H1 (cell line): ENCODE data around the gene MRPS16. TPM values are rescaled to one million over a fixed set of nuclear protein-coding genes. Genes with fewer than 3 reads are reported as not detected.

ENCODE experiments used
- CTCF ChIA-PET: fragments of 300-600 bp; sonication (Branson Sonifier 250); formaldehyde crosslinking; loops from one replicate; lab custom pipeline; 2021; ENCODE audit not compliant: partially characterized antibody; lab: Charles Lee
- POLR2A ChIA-PET: fragments of 300-600 bp; sonication (Branson Sonifier 250); formaldehyde crosslinking; loops from one replicate; lab custom pipeline; 2021; ENCODE audit warnings: inconsistent platforms; ENCODE audit not compliant: partially characterized antibody; lab: Charles Lee
- DNase-seq, 2 experiments: peaks; one replicate each; pipeline versions ENCODE4 v3.0.0 to v3.0.0-alpha.2; 2010 to 2022; ENCODE audit warnings: low spot score in 2 of 2, low read depth in 1 of 2, mixed read lengths in 1 of 2
- FAIRE-seq: peaks from 2 replicates; lab custom pipeline; 2011; peaks lifted over from hg19 to GRCh38; lab: Jason Lieb, UNC
- H2AFZ ChIP-seq: 2 replicates; pipeline ENCODE4 v1.8.1; 2012; ENCODE audit warnings: low read length, inconsistent platforms
- H2AK5ac ChIP-seq: 2 replicates; pipeline ENCODE4 v1.6.1; 2013; ENCODE audit warnings: low read depth, low read length
- H2BK120ac ChIP-seq: replicated peaks from 2 replicates; pipeline ENCODE3; 2013; ENCODE audit warnings: low read depth, low read length, inconsistent platforms
- H2BK12ac ChIP-seq: 2 replicates; pipeline ENCODE4 v1.6.1; 2013; ENCODE audit warnings: low read depth, low read length
- H2BK15ac ChIP-seq: 2 replicates; pipeline ENCODE4 v1.6.1; 2013; ENCODE audit warnings: low read length
- H2BK20ac ChIP-seq: 2 replicates; pipeline ENCODE4 v1.6.1; 2013; ENCODE audit warnings: low read length
- H2BK5ac ChIP-seq: 2 replicates; pipeline ENCODE4 v1.6.1; 2013; ENCODE audit warnings: low read depth, low read length
- H3K14ac ChIP-seq: 2 replicates; pipeline ENCODE4 v1.6.1; 2013; ENCODE audit warnings: inconsistent platforms; ENCODE audit not compliant: insufficient read length
- H3K18ac ChIP-seq: 2 replicates; pipeline ENCODE4 v1.6.1; 2013; ENCODE audit warnings: low read length; ENCODE audit errors: extremely low read depth
- H3K23ac ChIP-seq: 2 replicates; pipeline ENCODE4 v1.6.1; 2013; ENCODE audit warnings: inconsistent platforms; ENCODE audit not compliant: insufficient read length
- H3K23me2 ChIP-seq: 2 replicates; pipeline ENCODE4 v1.6.1; 2013; ENCODE audit warnings: low read depth, low read length
- H3K27ac ChIP-seq: 2 replicates; pipeline ENCODE4 v1.6.1; 2011; ENCODE audit warnings: low read depth, low read length, inconsistent platforms
- H3K27me3 ChIP-seq, 4 experiments: replicated peaks in 1 of 4; 1 replicate in 1 of 4; 2 replicates in 3 of 4; pipeline versions ENCODE4 v1.6.1 to v1.8.1; 2011 to 2013; ENCODE audit warnings: low read length in 3 of 4, mild to moderate bottlenecking in 3 of 4, inconsistent platforms in 2 of 4, mixed read lengths in 2 of 4, moderate library complexity in 1 of 4; ENCODE audit not compliant: control insufficient read depth in 3 of 4, insufficient read depth in 3 of 4; ENCODE audit errors: extremely low read depth in 1 of 4
- H3K36me3 ChIP-seq, 4 experiments: 2 replicates each; pipeline versions ENCODE4 v1.6.1 to v1.8.1; 2011 to 2013; ENCODE audit warnings: mild to moderate bottlenecking in 4 of 4, low read length in 3 of 4, moderate library complexity in 2 of 4, control low read depth in 1 of 4, inconsistent platforms in 1 of 4; ENCODE audit not compliant: insufficient read depth in 4 of 4, control insufficient read depth in 2 of 4
- H3K4ac ChIP-seq: replicated peaks from 2 replicates; pipeline ENCODE3; 2013; ENCODE audit warnings: low read length, low read depth, mixed read lengths, inconsistent platforms; ENCODE audit not compliant: insufficient read length
- H3K4me1 ChIP-seq, 4 experiments: replicated peaks in 1 of 4; 1 replicate in 1 of 4; 2 replicates in 3 of 4; pipeline versions ENCODE4 v1.6.1 to v1.8.1; 2011 to 2013; ENCODE audit warnings: low read length in 3 of 4, inconsistent platforms in 2 of 4, mixed read lengths in 1 of 4; ENCODE audit not compliant: insufficient read depth in 4 of 4, control insufficient read depth in 3 of 4
- H3K4me2 ChIP-seq, 2 experiments: 2 replicates each; pipeline versions ENCODE4 v1.6.1 to v1.8.1; 2011 to 2013; ENCODE audit warnings: low read depth in 2 of 2, low read length in 2 of 2, control low read depth in 1 of 2, inconsistent platforms in 1 of 2, mild to moderate bottlenecking in 1 of 2; ENCODE audit not compliant: insufficient read depth in 1 of 2
- H3K4me3 ChIP-seq, 4 experiments: fragments of 200-600, 300-600 bp in 1 of 4; sonication (generic), shearing (Covaris generic), sonication (Bioruptor Twin) in 1 of 4; 2 replicates each; pipeline versions ENCODE4 v1.5.1 to v1.8.1; 2011 to 2016; ENCODE audit warnings: low read length in 4 of 4, low read depth in 3 of 4, control low read depth in 2 of 4, inconsistent platforms in 2 of 4, mild to moderate bottlenecking in 2 of 4, mixed read lengths in 1 of 4, moderate library complexity in 1 of 4; ENCODE audit not compliant: insufficient read depth in 2 of 4; ENCODE audit errors: extremely low read depth in 1 of 4
- H3K56ac ChIP-seq: replicated peaks from 2 replicates; pipeline ENCODE3; 2013; ENCODE audit warnings: low read depth, mild to moderate bottlenecking, mixed read lengths, low read length, inconsistent platforms; ENCODE audit not compliant: insufficient read length
- H3K79me1 ChIP-seq: 2 replicates; pipeline ENCODE4 v1.6.1; 2013; ENCODE audit warnings: low read depth, low read length, control low read depth
- H3K79me2 ChIP-seq, 2 experiments: 2 replicates each; pipeline versions ENCODE4 v1.6.1 to v1.8.1; 2012 to 2013; ENCODE audit warnings: low read length in 2 of 2, mild to moderate bottlenecking in 2 of 2, inconsistent platforms in 1 of 2; ENCODE audit not compliant: insufficient read depth in 2 of 2, control insufficient read depth in 1 of 2
- H3K9ac ChIP-seq, 4 experiments: replicated peaks in 1 of 4; 1 replicate in 1 of 4; 2 replicates in 3 of 4; pipeline versions ENCODE4 v1.6.1 to v1.8.1; 2011 to 2013; ENCODE audit warnings: low read depth in 3 of 4, low read length in 3 of 4, control low read depth in 2 of 4, mild to moderate bottlenecking in 2 of 4, moderate library complexity in 2 of 4, inconsistent platforms in 1 of 4; ENCODE audit errors: extremely low read depth in 1 of 4
- H3K9me3 ChIP-seq, 2 experiments: 2 replicates each; pipeline versions ENCODE4 v1.6.1 to v1.8.1; 2012 to 2013; ENCODE audit warnings: mild to moderate bottlenecking in 2 of 2, moderate library complexity in 2 of 2, control low read depth in 1 of 2, inconsistent platforms in 1 of 2, low read depth in 1 of 2, low read length in 1 of 2, mixed read lengths in 1 of 2; ENCODE audit not compliant: insufficient read depth in 2 of 2
- H4K20me1 ChIP-seq, 2 experiments: replicated peaks in 1 of 2; 2 replicates each; pipeline versions ENCODE3 to v1.8.1; 2011 to 2013; ENCODE audit warnings: inconsistent platforms in 2 of 2, low read length in 2 of 2, mild to moderate bottlenecking in 1 of 2; ENCODE audit not compliant: insufficient read depth in 2 of 2, control insufficient read depth in 1 of 2
- H4K5ac ChIP-seq: 2 replicates; pipeline ENCODE4 v1.6.1; 2013; ENCODE audit warnings: low read length, low read depth, mixed read lengths, inconsistent platforms; ENCODE audit not compliant: insufficient read length
- H4K8ac ChIP-seq: 2 replicates; pipeline ENCODE4 v1.8.0; 2013; ENCODE audit warnings: mild to moderate bottlenecking, moderate library complexity, low read length, inconsistent platforms; ENCODE audit not compliant: insufficient read depth; ENCODE audit errors: extremely low read depth
- H4K91ac ChIP-seq: replicated peaks from 2 replicates; pipeline ENCODE3; 2013; ENCODE audit warnings: low read length, mixed read lengths, inconsistent platforms; ENCODE audit not compliant: insufficient read length
- GABPA ChIP-seq: IDR thresholded peaks from 2 replicates; pipeline ENCODE4 v1.6.1; 2011; ENCODE audit warnings: mild to moderate bottlenecking, low read length, moderate library complexity, borderline replicate concordance; ENCODE audit not compliant: insufficient read depth
- polyA plus RNA-seq, 7 experiments: library from polyadenylated mRNA; depleted of rRNA in 3 of 7; stranded (reverse) in 5 of 7; unstranded in 2 of 7; fragments of >200 nt in 5 of 7; fragments of 200-250 nt in 2 of 7; gene quantifications; 1 replicate in 5 of 7; 2 replicates in 1 of 7; 4 replicates in 1 of 7; pipeline versions ENCODE4 v1.2.1 to v1.2.3, GENCODE V29; 2011 to 2013; ENCODE audit warnings: missing spikeins in 2 of 7, mixed read lengths in 2 of 7
- total RNA-seq: library from RNA; stranded (reverse); fragmentation: NEBNext Ultra II Directional; extraction: Animal tissue kit (Norgen Biotek cat#: 25700); gene quantifications from 2 replicates; pipeline ENCODE4 v1.2.1, GENCODE V29; 2021

MRPS16 gene
- total and polyA plus RNA-seq, 2 of the 8 experiments (the other 6 are each of a cell fraction or from before 2014, with no cell fraction given): 125 to 203 TPM

GRCh38 chr10:73226663-73227062 is 25.8 kb downstream of the MRPS16 start:
- no peak overlapping the region for H3K9ac ChIP-seq
- no peak overlapping the region for H2BK5ac ChIP-seq
- H3K18ac ChIP-seq: no peak overlapping the region
- H3K4ac ChIP-seq: no peak overlapping the region
- H4K5ac ChIP-seq: no peak overlapping the region
- ChIA-PET CTCF (no interaction called here), POLR2A (interaction anchor here (1.4 to 1.6 kb wide), 2 partner anchors 12 to 20 kb away, joined by 5 to 7 read pairs; partner anchors contain the start of gene DNAJC9)
- no peak overlapping the region for H2BK120ac ChIP-seq
- H4K8ac ChIP-seq: no peak overlapping the region
- DNase-seq: no peak
- H3K27me3 ChIP-seq: no peaks in the 10 kb centered on the region
- H3K23me2 ChIP-seq: no peaks in the 10 kb centered on the region
- no peak overlapping the region for H4K91ac ChIP-seq
- no peak overlapping the region for H2BK15ac ChIP-seq
- H3K36me3 ChIP-seq: no peaks in the 10 kb centered on the region
- H3K23ac ChIP-seq: no peak overlapping the region
- no peak overlapping the region for H3K4me3 ChIP-seq
- no peak overlapping the region for H3K4me2 ChIP-seq
- H2AK5ac ChIP-seq: no peak overlapping the region
- H3K56ac ChIP-seq: no peak overlapping the region
- no peak overlapping the region for H2BK12ac ChIP-seq
- no peak for FAIRE-seq
- H3K79me1 ChIP-seq: no peaks in the 10 kb centered on the region
- H3K79me2 ChIP-seq: no peaks in the 10 kb centered on the region
- no peak overlapping the region for H2AFZ ChIP-seq
- no peak for TF ChIP-seq GABPA
- no peak overlapping the region for H2BK20ac ChIP-seq
- H4K20me1 ChIP-seq: peaks cover 0 to 2% of the 10 kb centered on the region in 2 experiments
- H3K4me1 ChIP-seq: no peaks in the 10 kb centered on the region
- H3K14ac ChIP-seq: no peak overlapping the region
- H3K27ac ChIP-seq: no peak overlapping the region
- H3K9me3 ChIP-seq: no peaks in the 10 kb centered on the region
